Body of pancreas (tissue), 4 donors: Measurements from ENCODE around the gene UBE2Q1. TPM values are rescaled to one million over a fixed set of nuclear protein-coding genes. Genes with fewer than 3 reads are reported as not detected.

Source experiments
- ATAC-seq: fragments of 150-250 bp; one replicate; pipeline ENCODE4 v1.9.1; 2016
- DNase-seq, 4 donors: peaks; one replicate each; pipeline ENCODE4 v3.0.0-alpha.2; 2019
- H3K27ac ChIP-seq, 4 donors: fragments of 200-600 bp; sonication (generic); 1 replicate in 3 of 4; 2 replicates in 1 of 4; pipeline versions ENCODE4 v1.5.1 to v1.6.1; 2016 to 2019; ENCODE audit warnings: mild to moderate bottlenecking in 1 of 4, mixed read lengths in 1 of 4, moderate library complexity in 1 of 4
- H3K27me3 ChIP-seq, 2 donors: fragments of 200-600 bp; sonication (generic); one replicate each; pipeline ENCODE4 v1.6.0; 2016; ENCODE audit warnings: mild to moderate bottlenecking in 1 of 2
- H3K36me3 ChIP-seq, 2 donors: fragments of 200-600 bp; sonication (generic); replicated peaks in 1 of 2; 2 replicates each; pipeline ENCODE4 v1.5.1; 2016; ENCODE audit warnings: low read depth in 2 of 2; ENCODE audit not compliant: insufficient read depth in 1 of 2
- H3K4me1 ChIP-seq: fragments of 200-600 bp; sonication (generic); one replicate; pipeline ENCODE4 v1.6.0; 2016
- H3K4me3 ChIP-seq, 2 donors: fragments of 200-600 bp; sonication (generic); 1 replicate in 1 of 2; 2 replicates in 1 of 2; pipeline ENCODE4 v1.5.1; 2016 to 2019
- H3K9me3 ChIP-seq, 3 donors: fragments of 200-600 bp; sonication (generic); 1 replicate in 2 of 3; 2 replicates in 1 of 3; pipeline ENCODE4 v1.5.1; 2016
- CTCF ChIP-seq, 7 experiments: fragments of 450-650 bp in 4 of 7; fragments of 200-600 bp in 3 of 7; sonication (generic) in 3 of 7; IDR thresholded peaks; one replicate each; pipeline ENCODE4 v1.5.1; 2016 to 2019; ENCODE audit warnings: antibody characterized with exemption in 7 of 7
- POLR2A ChIP-seq, 3 donors: fragments of 450-650 bp; IDR thresholded peaks; one replicate each; pipeline ENCODE4 v1.6.1; 2016; ENCODE audit warnings: antibody characterized with exemption in 3 of 3, mild to moderate bottlenecking in 2 of 3
- WGBS, 2 donors: methylation state at CpG; one replicate each; pipeline ENCODE4 v1.1.5; 2017; 5-methylcytosine and 5-hydroxymethylcytosine counted together
- intact Hi-C: fragments of 100-400 bp; cut with DNase I; formaldehyde crosslinking; loops from one replicate; pipeline ENCODE4 v1.15.1; 2023
- total RNA-seq, 2 donors: library from RNA; depleted of rRNA; stranded (reverse); fragments of >200 nt; gene quantifications; one replicate each; pipeline ENCODE4 v1.1.0, GENCODE V29; 2016

The UBE2Q1 gene
- total RNA-seq, 2 donors from 2014 or later: 19.8 to 25.7 TPM

DNA sequence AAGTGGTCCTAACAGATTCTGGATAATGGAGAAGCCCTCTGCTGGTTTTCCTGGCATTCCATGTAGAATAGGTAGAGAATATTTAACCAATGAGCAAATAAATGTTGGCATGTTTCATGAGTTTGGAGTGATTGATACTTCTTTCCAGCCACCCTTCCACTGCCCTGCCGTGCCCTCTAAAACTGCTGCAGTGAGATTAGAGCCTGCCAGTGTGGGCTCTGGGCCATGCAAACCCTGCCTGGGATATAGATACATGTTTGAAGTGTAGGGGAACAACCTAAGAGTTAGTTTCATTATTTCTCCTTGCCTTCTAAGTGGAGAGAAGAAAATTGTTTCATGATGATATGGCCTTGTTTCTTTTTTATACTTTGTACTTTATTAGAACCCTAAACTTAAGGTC lies 10.4 kb downstream of the UBE2Q1 start:
- H3K9me3 ChIP-seq: no peaks in the 10 kb centered on the region
- no peak overlapping the region for H3K4me3 ChIP-seq
- no peaks in the 10 kb centered on the region for H3K27me3 ChIP-seq
- WGBS, 2 donors: 0 to 6% methylated on average over 1 of the region's 1 CpG
- peak; percentile 85 for ATAC-seq
- peaks cover 8 to 29% of the 10 kb centered on the region in 2 donors for H3K36me3 ChIP-seq
- H3K27ac ChIP-seq: peak overlapping the region in 3 of 4 donors; percentile 59 to 84 (median 69)
- peaks cover 38% of the 10 kb centered on the region for H3K4me1 ChIP-seq
- TF ChIP-seq POLR2A (IDR thresholded peaks at IDR 0.05) (no peak), CTCF (IDR thresholded peaks at IDR 0.05) (no peak)
- intact Hi-C loops: loop anchor here (10.0 kb wide), 1 partner anchor 73 kb away; no protein-coding TSS in a partner anchor
- DNase-seq: peak; percentile 67 to 86 (median 82)

DNA sequence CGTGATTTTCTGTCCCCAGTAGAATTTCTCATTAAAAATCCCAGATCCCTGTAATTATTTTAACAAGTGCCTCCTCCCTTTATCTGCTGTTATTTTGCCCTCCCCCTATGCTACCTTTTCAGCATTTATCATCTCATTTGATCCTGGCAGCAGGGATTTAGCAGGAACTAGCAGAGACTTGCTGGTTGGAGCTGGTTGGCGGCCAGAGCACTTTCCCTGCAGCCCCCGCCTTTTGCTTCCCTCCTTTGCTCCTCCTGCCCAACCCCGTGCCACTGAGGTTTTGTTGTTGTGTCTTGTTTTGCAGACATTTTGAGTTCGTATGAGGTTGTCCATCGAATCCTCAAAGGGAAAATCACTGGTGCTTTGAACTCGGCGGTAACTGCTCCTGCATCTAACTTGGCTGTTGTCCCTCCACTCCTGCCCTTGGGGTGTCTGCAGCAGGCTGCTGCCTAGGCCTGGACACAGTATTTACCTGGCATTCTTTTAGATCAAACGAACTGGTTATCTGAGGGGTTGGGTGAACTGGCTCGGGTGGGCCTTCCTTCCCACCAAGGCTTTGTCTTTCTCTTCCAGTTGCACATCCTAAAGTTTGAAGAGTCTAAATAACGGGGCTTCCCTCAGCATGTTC lies 11.2 kb downstream of the UBE2Q1 start:
- Histone ChIP-seq H3K4me3 (no peak overlapping the region), H3K4me1 (peaks cover 38% of the 10 kb centered on the region), H3K36me3 (peaks cover 8 to 22% of the 10 kb centered on the region in 2 donors), H3K27me3 (no peaks in the 10 kb centered on the region), H3K27ac (peak overlapping the region; percentile 1 to 84 (median 64)), H3K9me3 (no peaks in the 10 kb centered on the region)
- 29 to 44% methylated on average over 11 of the region's 11 CpGs for WGBS, 2 donors
- peak in 3 of 4 donors; percentile 23 to 38 (median 26) for DNase-seq
- no peak for TF ChIP-seq CTCF (IDR thresholded peaks at IDR 0.05)
- no peak for TF ChIP-seq POLR2A (IDR thresholded peaks at IDR 0.05)
- peak; percentile 26 for ATAC-seq
- intact Hi-C loops: loop anchor here (10.0 kb wide), 1 partner anchor 72 kb away; no protein-coding TSS in a partner anchor

DNA sequence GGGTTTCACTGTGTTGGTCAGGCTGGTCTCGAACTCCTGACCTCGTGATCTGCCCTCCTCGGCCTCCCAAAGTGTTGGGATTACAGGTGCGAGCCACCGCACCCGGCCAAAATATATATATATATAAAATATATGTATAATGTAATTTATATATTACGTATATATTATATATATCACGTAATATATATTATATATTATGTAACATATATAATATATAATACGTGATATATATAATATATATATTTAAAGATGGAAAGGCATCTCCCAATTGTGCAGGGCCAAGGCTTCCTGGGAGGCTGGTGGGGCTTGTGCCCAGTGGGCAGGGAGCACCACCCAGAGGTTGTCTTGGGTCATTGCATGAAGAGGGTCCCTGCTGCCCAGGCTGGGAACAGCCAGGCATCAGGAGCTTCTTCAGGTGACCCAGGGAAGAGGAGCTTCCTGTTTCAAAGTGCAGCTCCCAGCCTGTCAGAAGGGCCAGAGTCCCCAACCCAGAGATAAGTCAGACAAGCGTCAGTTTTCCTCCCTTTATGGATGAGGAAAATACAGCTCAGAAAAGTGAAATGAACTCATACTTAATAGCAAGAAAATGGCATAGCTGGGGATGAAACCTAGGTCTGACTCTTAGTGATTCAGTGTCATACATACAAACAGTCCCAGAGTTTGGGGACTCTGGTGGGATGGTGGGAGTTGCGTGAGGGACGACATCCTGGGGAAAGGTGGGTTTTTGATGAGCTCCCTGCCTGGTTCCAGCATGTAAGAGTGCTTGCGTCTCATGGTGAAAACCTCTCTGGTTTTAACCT lies 12.0 kb downstream of the UBE2Q1 start:
- Histone ChIP-seq H3K9me3 (no peaks in the 10 kb centered on the region), H3K27me3 (no peaks in the 10 kb centered on the region), H3K27ac (peak overlapping the region in 3 of 4 donors; percentile 59 to 84 (median 69)), H3K36me3 (peaks cover 8 to 15% of the 10 kb centered on the region in 2 donors), H3K4me3 (no peak overlapping the region), H3K4me1 (peaks cover 38% of the 10 kb centered on the region)
- intact Hi-C loops: loop anchor here (10.0 kb wide), 1 partner anchor 72 kb away; no protein-coding TSS in a partner anchor
- WGBS, 2 donors: 61 to 68% methylated on average over 13 of the region's 13 CpGs
- DNase-seq: peak; percentile 57 to 61 (median 60)
- ATAC-seq: peak; percentile 68
- no peak for TF ChIP-seq POLR2A (IDR thresholded peaks at IDR 0.05)
- peak in 6 of 7 experiments; percentile 43 to 80 (median 64) for TF ChIP-seq CTCF (IDR thresholded peaks at IDR 0.05)

DNA sequence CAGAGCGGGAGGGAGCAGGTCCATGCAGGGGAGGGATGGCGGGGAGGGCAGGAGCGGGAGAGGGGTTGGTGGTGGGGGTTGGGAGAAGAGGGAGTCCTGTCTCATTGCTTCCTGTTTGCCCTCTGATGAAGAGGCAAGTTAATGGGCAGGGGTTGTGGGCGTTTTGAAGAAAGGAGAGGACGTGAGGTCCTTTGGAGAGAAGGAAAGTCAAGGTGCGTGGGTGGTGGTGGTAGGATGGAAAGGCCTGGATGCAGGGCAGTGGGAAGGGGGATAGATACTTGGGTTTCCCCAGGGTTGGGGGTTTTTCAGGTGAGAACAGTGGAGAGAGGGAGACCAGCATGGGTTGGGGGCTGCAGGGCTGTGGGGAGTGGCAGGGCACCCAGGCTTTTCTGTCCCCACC lies 17.2 kb downstream of the UBE2Q1 start:
- intact Hi-C loops: loop anchor here (10.0 kb wide), 1 partner anchor 66 kb away; no protein-coding TSS in a partner anchor
- Histone ChIP-seq H3K27ac (no peak overlapping the region), H3K27me3 (no peaks in the 10 kb centered on the region), H3K4me1 (no peaks in the 10 kb centered on the region), H3K36me3 (no peaks in the 10 kb centered on the region), H3K4me3 (no peak overlapping the region), H3K9me3 (no peaks in the 10 kb centered on the region)
- ATAC-seq (no peak), DNase-seq (no peak)
- 59 to 82% methylated on average over 6 of the region's 6 CpGs for WGBS, 2 donors
- TF ChIP-seq CTCF (IDR thresholded peaks at IDR 0.05) (no peak), POLR2A (IDR thresholded peaks at IDR 0.05) (no peak)
